Hippocampal formation (tissue), 2 donors: ENCODE measurements around the gene EEFSEC.

Source experiments
- DNase-seq, 2 donors: peaks; one replicate each; lab custom pipeline; 2025; lab: John Stamatoyannopoulos, UW

EEFSEC gene

GRCh38 chr3:128351546-128351945 is 198.3 kb downstream of the EEFSEC start:
- no peak for DNase-seq

- no peak for DNase-seq
Measured at GRCh38 chr3:128352326-128352725, 199.0 kb downstream of the EEFSEC start.

GRCh38 chr3:128353361-128353965 is 200.2 kb downstream of the EEFSEC start:
- no peak for DNase-seq

GRCh38 chr3:128353991-128354687 is 200.9 kb downstream of the EEFSEC start:
- no peak for DNase-seq

GRCh38 chr3:128354788-128355542 is 201.7 kb downstream of the EEFSEC start:
- DNase-seq: no peak

DNA sequence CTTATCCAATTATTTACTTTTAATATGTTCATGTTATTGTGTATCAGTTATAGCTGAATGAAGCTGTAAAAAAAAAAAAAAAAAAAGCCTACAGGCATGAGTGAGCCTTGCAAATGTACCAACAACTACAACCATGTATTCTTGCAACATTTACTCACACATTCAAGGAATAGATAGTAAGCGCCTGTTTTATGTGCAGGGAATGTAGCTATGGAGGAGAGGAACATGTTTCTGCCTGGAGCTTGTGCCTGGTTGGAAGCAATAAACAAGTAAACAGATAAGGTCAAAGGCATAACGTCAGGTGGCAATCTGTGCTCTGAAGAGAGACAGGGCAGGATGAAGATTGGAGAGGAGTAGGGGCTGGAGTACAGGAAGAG is 202.2 kb downstream of the EEFSEC start:
- DNase-seq: no peak

DNA sequence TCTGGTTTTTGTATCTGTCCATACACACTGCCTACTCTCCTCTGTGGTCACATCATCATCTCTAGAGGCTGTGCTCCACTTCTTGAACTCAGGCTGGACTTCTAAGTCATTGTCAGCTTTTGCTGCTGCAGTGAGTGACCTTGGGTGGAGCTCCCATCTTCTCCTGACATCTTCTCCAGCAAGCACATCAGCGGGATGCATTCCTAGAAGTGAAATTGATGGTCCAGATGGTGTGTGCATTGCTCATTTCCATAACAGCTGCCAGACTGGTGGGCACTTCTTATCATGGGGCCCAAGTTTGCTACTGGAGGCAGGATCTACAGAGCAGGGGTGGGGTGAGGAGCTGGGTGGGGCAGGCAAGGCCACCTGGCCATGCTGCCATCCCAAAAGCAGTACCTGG is 203.5 kb downstream of the EEFSEC start:
- DNase-seq: no peak

- DNase-seq: no peak
Measured at GRCh38 chr3:128357538-128357937, 204.3 kb downstream of the EEFSEC start.

GRCh38 chr3:128358156-128358895 is 205.0 kb downstream of the EEFSEC start:
- DNase-seq: no peak

GRCh38 chr3:128359060-128359664 is 205.9 kb downstream of the EEFSEC start:
- no peak for DNase-seq

DNA sequence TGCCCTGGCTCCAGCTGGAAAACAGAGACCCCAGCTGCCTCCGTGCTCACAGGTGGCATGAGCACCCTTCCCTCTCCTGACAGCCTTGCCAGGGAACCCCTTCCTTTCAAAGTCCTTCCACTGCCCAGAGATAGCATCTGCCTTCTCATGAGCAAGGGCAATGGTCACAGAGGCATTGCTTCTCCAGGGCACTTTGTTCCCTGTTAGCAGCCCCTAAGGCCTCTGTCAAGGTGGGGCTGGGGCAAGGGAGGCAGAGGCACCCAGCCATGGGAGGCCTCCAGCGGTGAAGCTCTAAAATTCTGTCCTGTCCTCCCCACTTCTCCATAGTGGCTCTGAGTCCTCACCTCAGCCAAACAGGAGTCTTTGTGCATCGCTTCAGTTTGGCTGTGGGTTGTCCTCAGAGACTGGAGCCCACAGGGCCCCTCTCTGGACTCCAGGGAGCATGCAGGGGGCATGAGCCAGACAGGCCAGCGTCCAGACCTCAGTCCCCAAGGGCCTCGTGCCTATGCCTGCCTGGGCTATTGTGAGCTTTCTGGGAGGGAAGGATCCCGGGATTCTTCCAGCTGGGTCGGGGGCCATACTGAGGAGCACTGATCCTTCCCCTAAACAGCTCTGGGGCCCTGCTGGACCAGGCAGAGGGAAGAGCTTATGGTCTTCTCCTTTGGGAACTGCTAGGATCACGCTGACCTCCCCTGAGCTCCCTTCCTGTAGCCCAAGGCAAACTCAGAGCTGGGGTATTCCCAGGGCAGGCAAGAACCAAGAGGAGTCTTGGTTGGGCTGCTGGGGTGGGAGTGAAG is 206.8 kb downstream of the EEFSEC start:
- no peak for DNase-seq

DNA sequence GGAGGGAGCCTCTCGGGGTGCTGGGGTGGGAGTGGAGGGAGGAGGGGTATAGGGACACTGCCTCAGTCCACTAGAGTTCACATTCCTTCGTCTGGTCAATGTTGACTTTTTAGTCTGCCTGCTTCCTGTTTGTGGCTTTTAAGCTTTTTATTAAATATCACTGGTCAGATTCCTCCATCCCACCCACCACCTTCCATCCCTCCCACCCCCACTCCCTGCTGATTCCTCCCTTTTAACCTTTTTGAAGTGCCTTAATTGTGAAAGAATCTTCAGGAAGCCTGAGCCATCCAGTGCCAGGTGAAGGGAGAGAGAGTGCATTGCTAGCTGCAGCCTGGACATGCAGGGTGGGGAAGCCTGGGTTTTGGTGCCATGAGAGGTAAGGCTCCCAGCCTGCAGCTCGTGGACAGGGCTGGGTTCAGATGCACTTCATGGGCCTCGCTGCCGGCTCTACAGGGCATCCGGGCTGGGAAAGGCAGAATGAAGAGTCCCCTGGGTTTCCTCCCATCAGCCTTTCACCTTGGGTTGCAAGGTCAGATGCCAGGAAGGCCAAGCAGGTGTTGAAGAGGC is 207.5 kb downstream of the EEFSEC start:
- DNase-seq: no peak

DNA sequence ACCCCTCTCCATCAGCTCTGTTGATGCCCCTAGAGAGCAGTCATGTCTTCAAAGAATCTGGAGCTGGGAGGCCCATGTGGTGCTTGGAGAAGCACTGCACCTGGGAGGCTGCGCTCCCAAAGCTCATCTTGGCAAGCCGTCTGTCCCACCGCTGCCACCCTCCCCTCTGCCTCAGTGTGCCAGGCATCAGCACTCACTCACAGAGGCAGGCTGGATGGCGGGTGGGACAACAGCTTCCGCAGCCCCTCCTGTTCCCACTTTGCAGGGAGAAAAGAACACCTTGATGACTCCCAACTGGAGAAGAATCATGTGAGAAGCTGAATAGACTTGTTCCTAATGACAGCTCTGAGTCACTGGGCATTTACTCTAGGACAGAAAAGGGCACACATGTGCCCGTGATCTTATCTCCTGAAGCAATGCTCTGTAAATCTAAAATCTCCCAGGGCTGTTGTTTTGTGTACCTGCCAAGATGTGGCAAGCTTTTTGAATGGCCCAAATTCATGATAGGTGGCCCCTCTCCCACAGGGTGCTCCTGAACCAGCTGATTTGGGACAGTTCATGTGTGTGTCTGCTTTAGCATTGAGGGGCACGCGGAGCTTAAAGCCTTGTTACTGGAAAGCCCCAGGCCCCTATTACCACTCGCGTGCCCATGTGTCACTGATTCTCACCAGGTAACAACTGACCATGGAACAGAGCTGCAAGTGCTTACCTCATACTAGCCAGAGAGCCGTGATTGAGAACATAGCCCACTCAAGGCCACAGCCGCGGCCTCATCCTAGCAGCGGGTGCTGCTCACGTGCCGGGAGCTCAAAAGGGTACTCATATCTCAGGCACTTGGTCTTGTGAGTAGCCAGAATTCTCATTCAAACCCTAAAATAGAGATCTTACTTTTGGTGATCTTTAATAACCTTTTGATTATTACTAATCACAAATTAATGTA is 209.0 kb downstream of the EEFSEC start:
- no peak for DNase-seq

GRCh38 chr3:128364291-128364690 is 211.0 kb downstream of the EEFSEC start:
- DNase-seq: no peak

GRCh38 chr3:128364808-128365360 is 211.6 kb downstream of the EEFSEC start:
- DNase-seq: no peak

GRCh38 chr3:128366136-128366535 is 212.9 kb downstream of the EEFSEC start:
- no peak for DNase-seq

DNA sequence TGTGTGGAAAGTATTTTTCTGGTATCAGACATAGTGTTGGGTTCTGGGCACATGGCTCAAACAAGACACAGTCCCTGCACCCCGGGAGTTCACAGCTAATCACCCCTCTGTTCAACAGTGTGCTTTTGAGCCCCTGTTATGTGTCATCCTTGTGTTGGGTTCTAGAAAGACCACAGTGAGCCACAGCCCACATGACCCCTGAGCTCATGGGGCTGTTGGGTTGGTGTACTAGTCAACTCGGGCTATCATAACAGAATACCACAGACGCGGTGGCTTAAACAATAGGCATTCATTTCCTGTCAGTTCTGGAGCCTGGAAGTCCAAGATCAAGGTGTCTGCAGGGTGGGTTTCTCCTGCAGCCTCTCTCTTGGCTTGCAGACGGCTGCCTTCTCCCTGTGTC is 213.4 kb downstream of the EEFSEC start:
- DNase-seq: no peak

- no peak for DNase-seq
Measured at GRCh38 chr3:128367221-128367620, 213.9 kb downstream of the EEFSEC start.

DNA sequence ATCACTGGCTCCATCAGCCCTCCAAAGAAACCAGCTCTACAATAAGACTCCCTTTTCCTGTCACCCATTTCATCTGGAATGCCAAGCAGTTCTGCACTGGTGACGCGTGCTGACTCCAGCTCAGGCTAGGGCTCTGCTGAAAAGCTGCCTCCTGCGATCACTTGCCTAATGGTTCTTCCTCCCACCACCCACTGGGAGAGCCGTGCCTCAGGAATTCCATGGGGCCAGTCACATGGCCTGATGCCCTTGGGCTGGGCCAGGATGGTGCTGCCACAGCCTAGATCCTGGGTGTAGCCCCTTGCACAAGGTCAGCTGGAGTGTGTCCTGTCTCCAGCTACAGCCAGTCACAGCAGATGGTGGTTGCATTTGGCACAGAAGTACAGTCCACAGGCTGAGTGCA is 214.5 kb downstream of the EEFSEC start:
- no peak for DNase-seq
